GM10847 (cell line): ENCODE measurements around the gene EIF3D.

Experiments
- POLR2A ChIP-seq: IDR thresholded peaks from 2 replicates; pipeline ENCODE4 v1.6.1; 2011; ENCODE audit not compliant: insufficient read length; ENCODE audit errors: extremely low read depth

The EIF3D gene

GRCh38 chr22:36562261-36562835 is 33.4 kb upstream of the EIF3D start:
- TF ChIP-seq POLR2A, result no peak

- TF ChIP-seq POLR2A, result no peak
Measured at GRCh38 chr22:36561291-36561811, 32.4 kb upstream of the EIF3D start.

GRCh38 chr22:36560001-36560400 is 31.0 kb upstream of the EIF3D start:
- TF ChIP-seq POLR2A, result no peak

GRCh38 chr22:36554098-36554497 is 25.1 kb upstream of the EIF3D start:
- no peak for TF ChIP-seq POLR2A

- no peak for TF ChIP-seq POLR2A
Measured at GRCh38 chr22:36552289-36552688, 23.3 kb upstream of the EIF3D start.

GRCh38 chr22:36550701-36551495 is 21.9 kb upstream of the EIF3D start:
- no peak for TF ChIP-seq POLR2A

- TF ChIP-seq POLR2A, result no peak
Measured at GRCh38 chr22:36549033-36549432, 20.1 kb upstream of the EIF3D start.

- no peak for TF ChIP-seq POLR2A
Measured at GRCh38 chr22:36548606-36549005, 19.6 kb upstream of the EIF3D start.

GRCh38 chr22:36546932-36547331 is 18.0 kb upstream of the EIF3D start:
- no peak for TF ChIP-seq POLR2A

- no peak for TF ChIP-seq POLR2A
Measured at GRCh38 chr22:36546092-36546804, 17.3 kb upstream of the EIF3D start.

- TF ChIP-seq POLR2A, result no peak
Measured at GRCh38 chr22:36544107-36544620, 15.2 kb upstream of the EIF3D start.

GRCh38 chr22:36541831-36542411 is 13.0 kb upstream of the EIF3D start:
- TF ChIP-seq POLR2A, result no peak

GRCh38 chr22:36540867-36541642 is 12.1 kb upstream of the EIF3D start:
- TF ChIP-seq POLR2A, result no peak

GRCh38 chr22:36538529-36538928 is 9.6 kb upstream of the EIF3D start:
- TF ChIP-seq POLR2A, result no peak

- TF ChIP-seq POLR2A, result no peak
Measured at GRCh38 chr22:36536717-36537116, 7.8 kb upstream of the EIF3D start.
